PC-9 (cell line): Measurements from ENCODE around the gene DRD2.

Experiments
- EZH2 ChIP-seq: fragments of 200-600 bp; sonication (generic); IDR thresholded peaks from 2 replicates; pipeline ENCODE4 v1.8.0; 2017; ENCODE audit warnings: antibody characterized with exemption, low read depth
- TF ChIP-seq, protein P1 (sequence below): fragments of 200-600 bp; sonication (generic); conservative IDR thresholded peaks from 2 replicates; pipeline ENCODE4 v1.6.1; 2017; ENCODE audit warnings: mixed run types, antibody characterized with exemption, mild to moderate bottlenecking, moderate library complexity

DNA sequence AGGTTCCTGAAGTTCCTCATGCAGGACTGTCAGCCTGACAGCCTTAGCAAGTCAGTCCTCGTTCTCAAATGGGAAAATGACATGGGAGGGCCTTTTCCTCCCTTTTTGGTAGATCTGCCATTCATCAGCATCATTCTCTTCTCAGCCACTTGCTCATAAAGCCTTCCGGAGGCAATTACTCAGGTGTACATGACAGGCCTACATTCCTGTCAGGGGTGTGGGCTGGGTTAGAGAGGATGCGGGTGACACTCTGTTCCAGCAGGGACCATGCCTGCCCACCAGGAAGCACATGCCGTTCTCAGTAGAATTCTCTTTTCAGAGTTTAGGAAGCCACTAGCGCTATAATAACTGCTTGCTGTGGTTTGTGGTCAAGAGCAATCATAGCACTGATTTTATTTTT is 111.8 kb downstream of the DRD2 start:
- TF ChIP-seq, protein P1, sequence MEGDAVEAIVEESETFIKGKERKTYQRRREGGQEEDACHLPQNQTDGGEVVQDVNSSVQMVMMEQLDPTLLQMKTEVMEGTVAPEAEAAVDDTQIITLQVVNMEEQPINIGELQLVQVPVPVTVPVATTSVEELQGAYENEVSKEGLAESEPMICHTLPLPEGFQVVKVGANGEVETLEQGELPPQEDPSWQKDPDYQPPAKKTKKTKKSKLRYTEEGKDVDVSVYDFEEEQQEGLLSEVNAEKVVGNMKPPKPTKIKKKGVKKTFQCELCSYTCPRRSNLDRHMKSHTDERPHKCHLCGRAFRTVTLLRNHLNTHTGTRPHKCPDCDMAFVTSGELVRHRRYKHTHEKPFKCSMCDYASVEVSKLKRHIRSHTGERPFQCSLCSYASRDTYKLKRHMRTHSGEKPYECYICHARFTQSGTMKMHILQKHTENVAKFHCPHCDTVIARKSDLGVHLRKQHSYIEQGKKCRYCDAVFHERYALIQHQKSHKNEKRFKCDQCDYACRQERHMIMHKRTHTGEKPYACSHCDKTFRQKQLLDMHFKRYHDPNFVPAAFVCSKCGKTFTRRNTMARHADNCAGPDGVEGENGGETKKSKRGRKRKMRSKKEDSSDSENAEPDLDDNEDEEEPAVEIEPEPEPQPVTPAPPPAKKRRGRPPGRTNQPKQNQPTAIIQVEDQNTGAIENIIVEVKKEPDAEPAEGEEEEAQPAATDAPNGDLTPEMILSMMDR, result no peak
- no peak for TF ChIP-seq EZH2
